ENCODE data around the gene ZNF416. TPM values are rescaled to one million over a fixed set of nuclear protein-coding genes. Genes with fewer than 3 reads are reported as not detected.
A peak's percentile ranks its signal among the peaks of the same experiment; 100 is the strongest.

Gene ZNF416
- total and polyA plus RNA-seq, 4 donors = 0.97 to 2.9 (median 1.2) TPM

DNA sequence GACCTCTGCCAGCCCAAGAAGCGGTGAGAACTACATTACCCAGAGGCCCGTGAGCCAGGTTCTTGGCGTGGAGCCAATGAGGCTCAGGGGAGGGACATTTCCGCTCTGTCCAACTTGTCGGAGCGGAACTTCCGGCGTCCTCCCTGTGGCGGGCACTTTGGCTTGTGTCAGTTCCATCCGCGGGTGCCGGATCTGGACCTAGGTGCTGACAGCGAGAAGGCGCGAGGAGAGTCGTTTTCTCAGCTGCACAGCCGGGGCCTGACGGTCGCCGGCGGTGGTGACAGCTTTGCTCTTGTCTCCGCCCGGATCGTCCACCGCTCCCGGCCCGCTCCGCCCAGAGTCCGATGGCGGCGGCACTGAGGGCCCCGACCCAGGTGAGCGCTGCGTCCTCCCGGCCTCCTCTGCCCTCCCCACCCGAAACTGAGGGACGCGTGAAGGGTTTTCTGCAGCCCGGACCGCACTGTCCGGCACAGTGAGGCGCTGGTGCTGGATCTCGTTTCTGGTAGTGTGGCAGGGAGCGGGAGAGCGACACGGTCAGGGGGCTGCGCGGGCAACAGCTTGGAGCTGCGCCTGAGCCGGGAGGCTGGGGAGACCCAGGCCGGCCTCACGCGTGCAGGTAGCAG, 21.2 kb upstream of the ZNF416 start, which contains the start of gene ZNF530:
TSS of gene ZNF530 (plus strand) at position 125 of the 623 bp plus-strand sequence. CDS start 4,461 bp downstream, outside the sequence.
- DNase-seq (ENCODE audit: low spot score) = peak; percentile 93
- peak within 1 kb of the TSS; percentile 60 to 95 (median 81) for H3K4me3 ChIP-seq (ENCODE audit: low read depth in 1 of 3, low read length in 3 of 3)
- H3K27me3 ChIP-seq (ENCODE audit: control insufficient read depth in 4 of 4, insufficient read depth in 4 of 4, low read length in 3 of 4) = no peaks in the 10 kb centered on the region
- H3K9ac ChIP-seq (ENCODE audit: low read depth in 1 of 2, low read length in 2 of 2) = no peak within 1 kb of the TSS
- no peak within 1 kb of the TSS for H3K27ac ChIP-seq (ENCODE audit: low read depth in 1 of 2, low read length in 2 of 2)
- TF ChIP-seq TAF1 (conservative IDR thresholded peaks at IDR 0.05) (no peak), RAD21 (IDR thresholded peaks at IDR 0.05) (peak; percentile 11 to 37), HNF4A (conservative IDR thresholded peaks at IDR 0.05) (no peak), MAX (IDR thresholded peaks at IDR 0.05) (peak; percentile 44), YY1 (IDR thresholded peaks at IDR 0.05) (peak; percentile 83), RXRA (IDR thresholded peaks at IDR 0.05) (peak; percentile 26 to 29), FOXA1 (IDR thresholded peaks at IDR 0.05) (no peak), HNF4G (IDR thresholded peaks at IDR 0.05) (no peak), GABPA (IDR thresholded peaks at IDR 0.05 in 1 of 2, conservative IDR thresholded peaks at IDR 0.05 in 1 of 2) (peak; percentile 92 to 99), SP1 (IDR thresholded peaks at IDR 0.05) (peak; percentile 11), FOXA2 (IDR thresholded peaks at IDR 0.05) (no peak), JUND (IDR thresholded peaks at IDR 0.05) (no peak), EGR1 (IDR thresholded peaks at IDR 0.05; ENCODE audit: low read depth in 2 of 2) (no peak), ZBTB33 (IDR thresholded peaks at IDR 0.05) (peak; percentile 27), NR2F2 (IDR thresholded peaks at IDR 0.05) (no peak), REST (IDR thresholded peaks at IDR 0.05) (no peak)
- TF ChIP-seq, protein P1, sequence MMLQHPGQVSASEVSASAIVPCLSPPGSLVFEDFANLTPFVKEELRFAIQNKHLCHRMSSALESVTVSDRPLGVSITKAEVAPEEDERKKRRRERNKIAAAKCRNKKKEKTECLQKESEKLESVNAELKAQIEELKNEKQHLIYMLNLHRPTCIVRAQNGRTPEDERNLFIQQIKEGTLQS (IDR thresholded peaks at IDR 0.05) = no peak
- TF ChIP-seq, protein P2, sequence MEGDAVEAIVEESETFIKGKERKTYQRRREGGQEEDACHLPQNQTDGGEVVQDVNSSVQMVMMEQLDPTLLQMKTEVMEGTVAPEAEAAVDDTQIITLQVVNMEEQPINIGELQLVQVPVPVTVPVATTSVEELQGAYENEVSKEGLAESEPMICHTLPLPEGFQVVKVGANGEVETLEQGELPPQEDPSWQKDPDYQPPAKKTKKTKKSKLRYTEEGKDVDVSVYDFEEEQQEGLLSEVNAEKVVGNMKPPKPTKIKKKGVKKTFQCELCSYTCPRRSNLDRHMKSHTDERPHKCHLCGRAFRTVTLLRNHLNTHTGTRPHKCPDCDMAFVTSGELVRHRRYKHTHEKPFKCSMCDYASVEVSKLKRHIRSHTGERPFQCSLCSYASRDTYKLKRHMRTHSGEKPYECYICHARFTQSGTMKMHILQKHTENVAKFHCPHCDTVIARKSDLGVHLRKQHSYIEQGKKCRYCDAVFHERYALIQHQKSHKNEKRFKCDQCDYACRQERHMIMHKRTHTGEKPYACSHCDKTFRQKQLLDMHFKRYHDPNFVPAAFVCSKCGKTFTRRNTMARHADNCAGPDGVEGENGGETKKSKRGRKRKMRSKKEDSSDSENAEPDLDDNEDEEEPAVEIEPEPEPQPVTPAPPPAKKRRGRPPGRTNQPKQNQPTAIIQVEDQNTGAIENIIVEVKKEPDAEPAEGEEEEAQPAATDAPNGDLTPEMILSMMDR (IDR thresholded peaks at IDR 0.05; ENCODE audit: low read depth, low read length, missing input control) = no peak
- under 1% methylated on average over 53 of the region's 53 CpGs for WGBS
- H3K36me3 ChIP-seq (ENCODE audit: control insufficient read depth in 4 of 4, insufficient read depth in 3 of 4, low read depth in 1 of 4, low read length in 3 of 4) = peaks cover 2 to 12% (median 11%) of the 10 kb centered on the region in 4 donors
- H3K4me1 ChIP-seq (ENCODE audit: control insufficient read depth in 4 of 4, insufficient read depth in 4 of 4, low read length in 3 of 4) = peaks cover 3 to 14% (median 9%) of the 10 kb centered on the region in 4 donors
- peaks cover 5 to 36% (median 29%) of the 10 kb centered on the region in 4 donors for H3K9me3 ChIP-seq (ENCODE audit: control insufficient read depth in 4 of 4, low read length in 3 of 4)
